ENCODE measurements around the gene TRPM1. TPM values are rescaled to one million over a fixed set of nuclear protein-coding genes. Genes with fewer than 3 reads are reported as not detected.

Gene TRPM1
- total RNA-seq, 2 experiments from 2014 or later, result not detected

- CTCF ChIA-PET, result no interaction called here
- H3K27me3 Mint-ChIP-seq, result peaks cover 2% of the 10 kb centered on the region
- DNase-seq, result no peak
Measured at GRCh38 chr15:31106495-31107300, 5.2 kb upstream of the TRPM1 start.

GRCh38 chr15:31104003-31104402, 2.5 kb upstream of the TRPM1 start:
- no peaks in the 10 kb centered on the region for H3K36me3 Mint-ChIP-seq (ENCODE audit: low read depth)
- CTCF ChIA-PET, result no interaction called here
- no peak overlapping the region for H3K4me3 Mint-ChIP-seq
- no peaks in the 10 kb centered on the region for H3K9me3 Mint-ChIP-seq
- no peaks in the 10 kb centered on the region for H3K4me1 Mint-ChIP-seq (ENCODE audit: low read depth)
- intact Hi-C loops (cut with micrococcal nuclease), result no loop called here
- no peak overlapping the region for H3K27ac Mint-ChIP-seq
- DNase-seq (no peak), ATAC-seq (no peak)
- peaks cover 4% of the 10 kb centered on the region for H3K27me3 Mint-ChIP-seq
- POLR2A ChIA-PET, result no interaction called here
- TF ChIP-seq CTCF (IDR thresholded peaks at IDR 0.05), result no peak

More at GRCh38 chr15:31106495-31107300, 5.2 kb upstream of the TRPM1 start:
- ATAC-seq, result no peak
- POLR2A ChIA-PET, result no interaction called here
- no peak for TF ChIP-seq CTCF (IDR thresholded peaks at IDR 0.05)
- Mint-ChIP-seq H3K4me1 (ENCODE audit: low read depth) (no peaks in the 10 kb centered on the region), H3K27ac (no peak overlapping the region), H3K4me3 (no peak overlapping the region), H3K9me3 (no peaks in the 10 kb centered on the region), H3K36me3 (ENCODE audit: low read depth) (no peaks in the 10 kb centered on the region)
- intact Hi-C loops (cut with micrococcal nuclease), result no loop called here

GRCh38 chr15:31102374-31103342, 1.1 kb upstream of the TRPM1 start:
- no peak overlapping the region for H3K27ac Mint-ChIP-seq
- intact Hi-C loops (cut with micrococcal nuclease), result no loop called here

GRCh38 chr15:31102039-31102321, 455 bp upstream of the TRPM1 start:
- ChIA-PET CTCF (interaction anchor here (1.6 to 2.6 kb wide), 2 partner anchors 12 to 26 kb away, joined by 4 to 14 read pairs; no protein-coding TSS in a partner anchor), POLR2A (no interaction called here)
- ATAC-seq (no peak), DNase-seq (no peak)
- Mint-ChIP-seq H3K4me1 (ENCODE audit: low read depth) (no peaks in the 10 kb centered on the region), H3K27me3 (peaks cover 2% of the 10 kb centered on the region), H3K36me3 (ENCODE audit: low read depth) (no peaks in the 10 kb centered on the region), H3K27ac (no peak overlapping the region), H3K4me3 (no peak overlapping the region), H3K9me3 (no peaks in the 10 kb centered on the region)
- no peak for TF ChIP-seq CTCF (IDR thresholded peaks at IDR 0.05)
- intact Hi-C loops (cut with micrococcal nuclease), result no loop called here

More at GRCh38 chr15:31102374-31103342, 1.1 kb upstream of the TRPM1 start:
- H3K27me3 Mint-ChIP-seq, result peaks cover 2% of the 10 kb centered on the region
- H3K36me3 Mint-ChIP-seq (ENCODE audit: low read depth), result no peaks in the 10 kb centered on the region
- TF ChIP-seq CTCF (IDR thresholded peaks at IDR 0.05), result no peak
- no peak overlapping the region for H3K4me3 Mint-ChIP-seq
- ChIA-PET CTCF (interaction anchor here (1.6 to 2.6 kb wide), 2 partner anchors 12 to 25 kb away, joined by 4 to 14 read pairs; no protein-coding TSS in a partner anchor), POLR2A (no interaction called here)
- DNase-seq, result no peak
- H3K4me1 Mint-ChIP-seq (ENCODE audit: low read depth), result no peaks in the 10 kb centered on the region
- ATAC-seq, result no peak
- H3K9me3 Mint-ChIP-seq, result no peaks in the 10 kb centered on the region

Data from activated CD8-positive, alpha-beta T cell treated with anti-CD3 and anti-CD28 coated beads for 36 hours (primary cell).